Endodermal cell (in vitro differentiated cells): ENCODE results near the gene MMP24. TPM values are rescaled to one million over a fixed set of nuclear protein-coding genes. Genes with fewer than 3 reads are reported as not detected.

ENCODE experiments used
- DNase-seq: peaks from one replicate; pipeline ENCODE4 v3.0.0-alpha.2; 2017
- H3K27ac ChIP-seq: 2 replicates; pipeline ENCODE4 v1.5.1; 2013; ENCODE audit warnings: mild to moderate bottlenecking, low read depth, low read length, moderate library complexity
- H3K27me3 ChIP-seq: 2 replicates; pipeline ENCODE4 v1.6.1; 2013; ENCODE audit warnings: mild to moderate bottlenecking, low read length, moderate library complexity; ENCODE audit not compliant: insufficient read depth, control insufficient read depth, poor library complexity, severe bottlenecking
- H3K36me3 ChIP-seq: 2 replicates; pipeline ENCODE4 v1.7.0; 2013; ENCODE audit warnings: mild to moderate bottlenecking, low read length, moderate library complexity; ENCODE audit not compliant: control insufficient read depth, insufficient read depth
- H3K4me1 ChIP-seq: one replicate; pipeline ENCODE4 v1.7.0; 2013; ENCODE audit warnings: low read length; ENCODE audit not compliant: control insufficient read depth, insufficient read depth
- H3K4me3 ChIP-seq: 2 replicates; pipeline ENCODE4 v1.5.1; 2013; ENCODE audit warnings: mild to moderate bottlenecking, low read length, moderate library complexity
- H3K9ac ChIP-seq: 2 replicates; pipeline ENCODE4 v1.6.1; 2013; ENCODE audit warnings: mild to moderate bottlenecking, low read length, moderate library complexity; ENCODE audit not compliant: poor library complexity, severe bottlenecking; ENCODE audit errors: extremely low read depth
- H3K9me3 ChIP-seq: 2 replicates; pipeline ENCODE4 v1.6.1; 2013; ENCODE audit warnings: mild to moderate bottlenecking, low read length, moderate library complexity; ENCODE audit not compliant: control insufficient read depth
- H3K27ac Mint-ChIP-seq: 2 replicates; pipeline ENCODE4 v1.8.0; 2020; ENCODE audit warnings: mixed read lengths
- H3K27me3 Mint-ChIP-seq: 2 replicates; pipeline ENCODE4 v1.8.0; 2021; ENCODE audit warnings: mild to moderate bottlenecking, mixed read lengths; ENCODE audit not compliant: insufficient read depth
- H3K36me3 Mint-ChIP-seq: 2 replicates; pipeline ENCODE4 v1.8.0; 2020; ENCODE audit warnings: low read depth, mixed read lengths
- H3K4me1 Mint-ChIP-seq: 2 replicates; pipeline ENCODE4 v1.8.0; 2020; ENCODE audit warnings: mixed read lengths
- H3K4me3 Mint-ChIP-seq: 2 replicates; pipeline ENCODE4 v1.8.0; 2020; ENCODE audit warnings: mild to moderate bottlenecking, moderate library complexity, mixed read lengths
- H3K9me3 Mint-ChIP-seq: 2 replicates; pipeline ENCODE4 v1.8.0; 2020; ENCODE audit warnings: mild to moderate bottlenecking, mixed read lengths
- CTCF ChIP-seq: fragments of 200-600 bp; sonication (generic); conservative IDR thresholded peaks from 2 replicates; pipeline ENCODE4 v1.5.0; 2021; ENCODE audit warnings: antibody characterized with exemption, mild to moderate bottlenecking
- WGBS, 2 experiments: methylation state at CpG; one replicate each; pipeline versions ENCODE4 v1.1.5 to v1.1.7; 2013; ENCODE audit warnings: missing lambda C conversion rate in 2 of 2, mixed read lengths in 1 of 2; ENCODE audit not compliant: insufficient coverage in 1 of 2, insufficient read length in 1 of 2; 5-methylcytosine and 5-hydroxymethylcytosine counted together
- total RNA-seq, 2 donors: library from RNA; stranded (reverse); fragmentation: NEBNext Ultra II Directional in 1 of 2; extraction: Animal tissue kit (Norgen Biotek cat#: 25700) in 1 of 2; gene quantifications; 2 replicates in 1 of 2; 3 replicates in 1 of 2; pipeline ENCODE4 v1.2.1, GENCODE V29; 2021

MMP24 gene
- total RNA-seq, 2 donors from 2014 or later, result 1.3 to 5.9 TPM

GRCh38 chr20:35224536-35224935, 2.0 kb upstream of the MMP24 start:
- 89 to 90% methylated on average over 5 of the region's 5 CpGs for WGBS, 2 experiments
- Histone ChIP-seq H3K27me3 (peaks cover 56% of the 10 kb centered on the region), H3K4me3 (no peak overlapping the region), H3K9me3 (no peaks in the 10 kb centered on the region), H3K27ac (no peak overlapping the region), H3K9ac (no peak overlapping the region), H3K4me1 (no peaks in the 10 kb centered on the region), H3K36me3 (no peaks in the 10 kb centered on the region)
- peaks cover 12% of the 10 kb centered on the region for H3K4me1 Mint-ChIP-seq
- H3K4me3 Mint-ChIP-seq, result no peak overlapping the region
- H3K36me3 Mint-ChIP-seq, result no peaks in the 10 kb centered on the region
- H3K9me3 Mint-ChIP-seq, result peaks cover 4% of the 10 kb centered on the region
- no peak for DNase-seq
- H3K27me3 Mint-ChIP-seq, result peaks cover 54% of the 10 kb centered on the region
- TF ChIP-seq CTCF, result no peak
- H3K27ac Mint-ChIP-seq, result no peak overlapping the region

- Histone ChIP-seq H3K4me3 (peak overlapping the region; percentile 76), H3K9me3 (no peaks in the 10 kb centered on the region), H3K27ac (no peak overlapping the region), H3K9ac (no peak overlapping the region), H3K4me1 (no peaks in the 10 kb centered on the region), H3K36me3 (no peaks in the 10 kb centered on the region), H3K27me3 (peaks cover 56% of the 10 kb centered on the region)
- peak; percentile 51 for DNase-seq
- Mint-ChIP-seq H3K36me3 (no peaks in the 10 kb centered on the region), H3K4me1 (peaks cover 12% of the 10 kb centered on the region), H3K4me3 (peak overlapping the region; percentile 59), H3K27me3 (peaks cover 54% of the 10 kb centered on the region), H3K27ac (no peak overlapping the region), H3K9me3 (peaks cover 6% of the 10 kb centered on the region)
- no peak for TF ChIP-seq CTCF
- WGBS, 2 experiments, result 45 to 46% methylated on average over 7 to 8 of the region's 9 CpGs
These were observed 968 bp upstream of the MMP24 start for GRCh38 chr20:35225319-35226125.

- Histone ChIP-seq H3K27me3 (peaks cover 56% of the 10 kb centered on the region), H3K9me3 (no peaks in the 10 kb centered on the region), H3K9ac (no peak overlapping the region), H3K4me1 (no peaks in the 10 kb centered on the region), H3K36me3 (no peaks in the 10 kb centered on the region), H3K4me3 (peak overlapping the region; percentile 68), H3K27ac (no peak overlapping the region)
- peaks cover 12% of the 10 kb centered on the region for H3K4me1 Mint-ChIP-seq
- peaks cover 9% of the 10 kb centered on the region for H3K9me3 Mint-ChIP-seq
- no peak for TF ChIP-seq CTCF
- no peak overlapping the region for H3K27ac Mint-ChIP-seq
- DNase-seq, result peak; percentile 91
- no peaks in the 10 kb centered on the region for H3K36me3 Mint-ChIP-seq
- peaks cover 52% of the 10 kb centered on the region for H3K27me3 Mint-ChIP-seq
- WGBS, 2 experiments, result 5 to 22% methylated on average over 12 to 74 of the region's 74 CpGs
- H3K4me3 Mint-ChIP-seq, result peak overlapping the region; percentile 54
These were observed 593 bp downstream of the MMP24 start for GRCh38 chr20:35226884-35227681.
